ENCODE data around the gene DHX9.

The DHX9 gene

DNA sequence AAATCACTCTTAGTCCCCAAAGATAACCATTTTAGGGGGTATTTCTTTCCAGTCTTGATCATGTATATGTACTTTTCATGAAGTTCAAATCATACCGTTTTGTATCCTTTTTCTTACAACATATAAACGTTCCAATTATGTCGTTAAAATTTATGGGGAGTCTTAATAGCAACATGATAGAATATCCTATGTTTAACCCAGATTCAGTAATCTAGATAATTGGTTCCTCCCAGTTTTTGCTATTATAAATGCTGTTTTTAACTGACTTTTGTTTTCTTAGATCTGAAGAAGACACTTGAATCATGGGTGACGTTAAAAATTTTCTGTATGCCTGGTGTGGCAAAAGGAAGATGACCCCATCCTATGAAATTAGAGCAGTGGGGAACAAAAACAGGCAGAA is 3.1 kb downstream of the DHX9 start:
- DNase-seq = no peak

DNA sequence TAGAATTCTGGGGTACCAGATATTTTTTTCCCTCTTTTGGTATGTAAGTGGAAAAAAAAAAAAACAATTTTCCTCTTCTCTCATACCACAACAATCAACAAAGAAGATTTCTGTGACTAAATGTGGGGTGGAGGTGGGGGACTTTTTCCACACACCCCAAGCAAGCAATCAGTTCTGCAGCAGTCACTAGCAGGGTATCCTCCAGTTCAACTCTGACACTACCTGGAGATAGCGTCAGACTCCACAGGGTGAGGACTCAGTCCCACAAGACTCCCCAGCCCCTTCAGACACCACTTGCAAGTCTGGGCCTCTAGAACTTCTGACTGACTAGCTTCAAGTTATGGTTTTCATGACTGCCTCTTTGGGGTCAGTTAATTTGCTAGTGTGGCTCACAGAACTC is 6.2 kb downstream of the DHX9 start:
- DNase-seq = no peak

DNA sequence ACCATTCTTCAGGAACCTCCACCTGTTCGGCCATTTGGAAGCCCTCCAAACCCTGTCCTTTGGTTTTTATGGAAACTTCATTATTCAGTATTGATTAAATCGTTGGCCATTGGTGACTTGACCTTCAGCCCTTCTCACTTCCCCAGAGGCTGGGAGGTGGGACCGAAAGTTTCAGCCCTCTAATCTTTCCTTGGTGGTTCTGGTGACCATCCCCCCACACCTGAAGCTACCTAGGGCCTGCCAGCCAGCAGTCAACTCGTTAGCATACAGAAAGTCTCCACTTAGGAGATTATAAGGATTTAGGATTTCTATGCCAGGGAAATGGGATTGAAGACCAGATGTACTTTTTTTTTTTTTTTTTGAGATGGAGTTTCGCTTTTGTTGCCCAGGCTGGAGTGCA is 6.7 kb downstream of the DHX9 start:
- no peak for DNase-seq

DNA sequence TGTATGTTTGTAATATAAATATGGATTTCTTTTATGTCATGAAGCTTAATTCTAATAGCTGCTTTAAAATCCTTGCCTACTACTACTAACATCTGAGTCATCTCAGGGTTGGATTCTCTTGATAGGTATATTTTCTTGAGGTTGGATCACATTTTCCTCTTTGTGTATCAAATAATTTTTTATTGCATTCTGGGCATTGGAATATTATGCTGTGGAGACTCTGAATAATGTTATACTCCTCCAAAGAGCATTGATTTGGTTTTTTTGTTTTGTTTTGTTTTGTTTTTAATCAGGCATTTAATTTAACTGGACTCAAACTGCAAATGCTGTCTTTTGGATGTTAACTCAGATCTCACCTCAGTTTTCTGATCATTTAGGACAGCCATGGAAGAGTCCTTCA is 8.0 kb downstream of the DHX9 start:
- DNase-seq = no peak

DNA sequence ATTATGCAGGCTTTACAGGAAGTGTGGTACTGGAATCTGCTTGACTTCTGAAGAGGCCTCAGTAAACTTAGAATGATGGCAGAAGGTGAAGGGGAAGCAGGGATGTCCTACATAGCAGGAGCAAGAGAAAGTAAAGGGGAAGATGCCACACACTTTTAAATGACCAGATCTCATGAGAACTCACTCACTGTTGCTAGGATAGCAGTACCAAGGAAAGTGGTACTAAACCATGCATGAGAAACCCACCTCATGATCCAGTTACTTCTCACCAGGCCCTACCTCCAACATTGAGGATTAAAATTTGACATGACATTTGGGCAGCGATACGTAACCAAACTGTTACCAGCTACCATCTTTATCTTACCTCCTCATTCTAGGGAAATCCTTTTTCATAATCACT is 9.6 kb downstream of the DHX9 start:
- DNase-seq = no peak

DNA sequence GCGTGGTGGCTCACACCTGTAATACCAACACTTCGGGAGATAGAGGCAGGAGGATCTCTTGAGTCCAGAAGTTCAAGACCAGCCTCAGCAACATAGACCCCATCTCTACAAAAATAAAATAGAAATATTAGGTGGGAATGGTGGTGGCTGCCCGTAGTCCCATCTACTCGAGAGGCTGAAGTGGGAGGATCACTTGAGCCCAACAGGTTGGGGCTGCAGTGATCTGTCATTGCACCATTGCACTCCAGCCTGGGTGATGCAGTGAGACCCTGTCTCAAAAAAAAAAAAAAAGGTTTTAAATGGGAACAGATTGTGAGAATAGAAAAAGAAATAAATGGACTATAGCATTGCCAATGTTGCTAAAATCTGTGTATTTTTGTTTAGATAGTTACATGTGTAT is 11.2 kb downstream of the DHX9 start:
- DNase-seq = no peak

DNA sequence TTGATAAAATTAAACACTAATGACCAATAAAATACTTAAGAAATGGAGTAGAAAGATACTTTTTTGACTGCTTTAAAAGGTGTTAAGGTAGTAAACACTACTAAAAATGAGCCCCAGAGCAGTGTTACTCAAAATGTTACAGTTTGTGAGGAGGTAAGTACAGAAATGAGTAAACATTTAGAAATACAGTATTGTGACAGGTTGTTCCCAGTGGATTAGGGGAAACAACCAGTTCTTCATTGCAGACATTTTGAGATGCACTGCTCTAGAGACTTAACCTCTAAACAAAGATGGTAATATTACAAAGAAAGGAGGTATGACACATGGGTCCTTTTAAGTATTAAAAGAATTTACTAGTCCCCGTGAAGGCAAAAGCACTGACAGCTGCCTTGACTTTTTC is 12.7 kb downstream of the DHX9 start:
- no peak for DNase-seq

DNA sequence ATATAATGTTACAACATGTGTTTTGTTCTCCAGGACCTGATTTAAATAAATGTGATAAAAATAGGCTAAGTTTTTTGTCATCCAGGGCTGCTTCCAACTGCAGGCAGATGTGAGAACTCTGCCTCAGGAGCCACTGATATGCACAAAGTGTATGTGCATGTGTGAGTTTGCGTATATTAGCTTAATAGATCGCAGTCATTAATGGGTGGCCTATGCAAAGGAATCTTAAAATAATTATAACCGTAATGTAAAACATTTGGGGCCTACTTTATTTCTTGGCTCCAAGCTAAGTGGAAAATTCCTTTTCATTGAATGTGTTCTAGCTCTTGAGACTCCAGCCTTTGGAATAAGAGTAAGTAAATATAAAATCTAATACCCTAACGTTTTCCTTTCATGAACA is 16.8 kb downstream of the DHX9 start:
- DNase-seq = peak; percentile 20

DNA sequence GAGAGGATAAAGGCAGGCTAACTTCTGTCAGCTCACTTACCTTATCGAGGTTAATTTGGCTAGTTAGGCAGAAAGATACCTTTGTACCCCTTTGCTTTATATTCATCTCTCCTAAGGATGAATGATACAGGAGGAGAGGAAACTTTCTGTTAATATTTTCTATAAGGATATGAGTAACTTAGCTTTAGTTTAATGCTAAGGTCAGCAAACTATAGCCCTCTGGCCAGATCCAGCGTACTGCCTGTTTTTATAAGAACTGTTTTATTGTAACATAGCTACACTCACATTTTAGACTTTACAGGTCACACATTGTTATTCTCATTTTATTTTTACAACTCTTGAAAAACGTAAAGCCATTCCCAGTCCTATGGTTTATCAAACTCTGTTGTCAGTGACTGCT is 18.1 kb downstream of the DHX9 start:
- no peak for DNase-seq

DNA sequence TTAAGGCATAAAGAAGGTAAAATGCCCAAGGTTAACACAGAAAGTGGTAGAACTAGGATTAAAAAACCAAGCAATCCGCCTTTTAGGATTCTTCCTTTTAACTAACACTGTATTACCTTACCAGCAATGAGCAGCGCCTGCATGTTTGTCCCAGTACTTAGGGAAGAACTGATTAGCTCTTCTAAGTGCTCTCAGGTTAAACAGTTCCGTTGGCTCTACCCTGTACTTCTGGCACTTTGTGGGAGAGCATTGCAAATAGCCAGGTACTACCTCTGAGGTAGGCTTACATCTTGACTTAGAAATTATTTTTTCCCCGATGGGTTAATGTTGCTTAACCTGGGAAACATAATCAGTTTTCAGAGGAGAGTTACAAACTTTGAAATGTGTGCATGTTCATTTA is 21.5 kb downstream of the DHX9 start:
- DNase-seq = no peak

DNA sequence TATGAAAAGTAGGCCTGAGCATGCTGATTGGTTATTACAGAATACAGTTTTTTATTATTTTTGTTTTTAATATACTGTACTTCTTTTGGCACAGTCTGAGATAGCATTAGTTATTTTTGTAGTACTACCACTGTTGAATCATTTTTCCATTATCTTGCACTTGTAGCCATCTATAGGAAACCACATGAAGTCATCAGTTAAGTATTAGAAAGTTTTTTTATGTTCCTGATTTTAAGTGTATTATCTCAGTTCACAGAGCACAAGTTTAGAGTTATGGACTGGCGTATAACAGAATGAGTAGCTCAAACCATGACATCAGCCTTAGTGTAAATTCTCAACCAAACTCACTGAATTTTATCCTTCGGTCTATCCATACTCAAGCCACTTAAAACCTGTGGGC is 22.8 kb downstream of the DHX9 start:
- peak; percentile 12 for DNase-seq

DNA sequence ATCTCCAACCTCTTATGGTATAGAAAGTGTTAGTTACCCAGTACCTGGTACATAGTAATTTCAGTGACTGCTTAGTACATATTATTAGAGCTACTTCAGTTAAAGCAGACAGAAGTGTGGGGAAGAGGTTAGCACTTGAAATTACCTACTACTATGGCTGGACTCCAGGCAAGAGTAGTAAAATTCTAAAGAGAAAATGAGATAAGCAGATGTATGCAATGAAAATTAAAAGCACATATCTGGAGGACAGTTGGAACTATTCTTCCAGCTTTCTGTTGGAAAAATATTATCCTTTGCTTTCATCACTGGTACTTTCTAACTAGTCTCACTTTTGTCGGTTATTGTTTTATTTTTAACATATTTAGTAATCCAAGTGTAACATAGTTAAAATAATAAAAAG is 23.7 kb downstream of the DHX9 start:
- no peak for DNase-seq

DNA sequence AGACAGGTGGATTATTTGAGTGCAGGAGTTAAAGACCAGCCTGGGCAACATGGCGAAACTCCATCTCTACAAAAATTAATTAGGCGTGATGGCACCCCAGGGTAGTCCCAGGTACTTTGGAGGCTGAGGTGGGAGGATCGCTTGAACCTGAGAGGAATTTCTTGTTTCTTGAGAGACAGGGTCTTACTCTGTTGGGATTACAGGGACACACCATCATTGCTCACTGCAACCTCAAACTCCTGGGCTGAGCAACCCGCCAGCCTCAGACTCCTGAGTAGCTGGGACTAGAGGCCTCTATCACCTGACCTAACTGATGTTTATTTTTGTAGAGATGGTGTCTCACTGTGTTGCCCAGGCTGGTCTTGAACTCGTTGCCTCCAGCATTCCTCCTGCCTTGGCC is 24.8 kb downstream of the DHX9 start:
- DNase-seq = no peak

DNA sequence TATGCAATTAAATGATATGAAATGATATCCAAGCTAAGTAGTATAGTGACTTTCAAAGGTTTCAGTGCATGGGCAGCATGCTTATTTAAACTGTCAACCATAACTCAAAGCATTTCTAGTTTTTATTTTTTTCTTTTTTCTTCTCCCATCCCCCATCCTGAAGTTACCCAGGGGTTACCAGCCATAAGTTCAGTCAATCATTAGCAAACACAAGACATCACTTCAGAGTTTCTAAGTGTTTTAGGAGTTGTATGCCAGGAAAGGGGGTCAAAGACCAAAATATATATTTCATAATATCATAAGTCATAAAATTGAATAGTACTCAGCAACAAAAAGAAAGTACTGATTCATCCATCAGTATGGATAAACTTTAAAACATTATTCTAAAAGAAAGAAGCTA is 28.7 kb downstream of the DHX9 start:
- DNase-seq = no peak

DNA sequence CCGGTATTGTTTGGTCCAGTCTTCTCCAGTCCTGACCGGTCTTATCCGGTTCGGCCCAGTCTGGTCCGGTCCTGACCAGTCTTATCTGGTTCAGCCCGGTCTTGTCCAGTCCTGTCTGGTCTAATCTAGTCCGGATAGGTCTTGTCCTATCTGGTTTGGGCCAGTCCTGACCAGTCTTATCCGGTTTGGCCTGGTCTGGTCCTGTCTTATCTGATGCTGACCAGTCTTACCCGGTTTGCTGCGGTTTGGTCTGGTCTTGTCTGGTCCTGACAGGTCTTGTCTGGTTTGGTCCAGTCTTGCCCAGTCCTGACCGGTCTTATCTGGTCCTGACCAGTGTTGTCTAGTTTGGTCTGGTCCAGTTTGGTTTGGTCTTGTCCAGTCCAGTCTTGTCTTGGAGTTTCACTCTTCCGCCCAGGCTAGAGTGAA is 30.1 kb downstream of the DHX9 start:
- DNase-seq = no peak

DNA sequence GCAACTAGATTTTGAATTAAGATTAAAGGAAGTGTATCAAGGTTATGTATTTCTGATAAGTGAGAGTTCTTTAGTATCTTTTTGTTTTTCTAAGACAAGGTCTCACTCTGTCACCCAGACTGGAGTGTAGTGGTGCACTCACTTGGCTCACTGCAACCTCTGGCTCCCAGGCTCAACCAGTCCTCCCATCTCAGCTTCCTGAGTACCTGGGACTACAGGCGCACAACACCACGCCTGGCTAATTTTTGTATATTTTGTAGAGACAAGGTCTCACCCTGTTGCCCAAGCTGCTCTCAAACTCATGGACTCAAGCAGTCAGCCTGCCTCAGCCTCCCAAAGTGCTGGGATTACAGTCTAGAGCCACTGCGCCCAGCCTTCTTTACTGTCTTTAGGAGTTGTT is 33.7 kb downstream of the DHX9 start:
- DNase-seq = no peak

DNA sequence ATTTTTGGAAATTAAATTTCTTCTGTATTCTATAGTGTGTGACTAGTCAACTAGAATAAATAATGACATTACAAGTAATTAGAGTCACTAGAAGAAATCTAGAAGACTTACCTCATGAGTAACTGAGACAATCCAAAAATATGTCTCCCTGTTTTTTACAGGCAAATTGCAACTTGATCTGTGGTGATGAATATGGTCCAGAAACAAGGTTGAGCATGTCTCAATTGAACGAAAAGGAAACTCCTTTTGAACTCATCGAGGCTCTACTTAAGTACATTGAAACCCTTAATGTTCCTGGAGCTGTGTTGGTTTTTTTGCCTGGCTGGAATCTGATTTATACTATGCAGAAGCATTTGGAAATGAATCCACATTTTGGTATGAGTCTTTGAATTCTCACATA is 36.7 kb downstream of the DHX9 start:
- DNase-seq = no peak

DNA sequence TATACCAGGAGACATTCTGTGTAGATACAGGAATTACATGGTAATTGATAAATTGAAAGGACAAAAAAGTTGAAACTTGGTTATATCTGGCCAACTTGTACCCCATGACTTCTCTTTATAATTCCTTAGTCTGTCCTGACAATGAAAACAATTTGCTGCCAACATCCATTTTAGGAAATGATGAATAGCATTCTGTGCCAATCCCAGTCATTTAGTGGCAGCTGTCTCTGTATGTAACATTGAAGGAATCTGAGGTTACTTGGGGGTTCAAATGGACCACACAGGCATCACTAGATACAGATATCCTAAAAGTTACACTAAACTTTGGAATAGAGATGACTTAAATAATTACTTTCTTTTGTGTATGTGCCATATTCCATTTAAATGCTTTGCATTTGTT is 38.2 kb downstream of the DHX9 start:
- no peak for DNase-seq

DNA sequence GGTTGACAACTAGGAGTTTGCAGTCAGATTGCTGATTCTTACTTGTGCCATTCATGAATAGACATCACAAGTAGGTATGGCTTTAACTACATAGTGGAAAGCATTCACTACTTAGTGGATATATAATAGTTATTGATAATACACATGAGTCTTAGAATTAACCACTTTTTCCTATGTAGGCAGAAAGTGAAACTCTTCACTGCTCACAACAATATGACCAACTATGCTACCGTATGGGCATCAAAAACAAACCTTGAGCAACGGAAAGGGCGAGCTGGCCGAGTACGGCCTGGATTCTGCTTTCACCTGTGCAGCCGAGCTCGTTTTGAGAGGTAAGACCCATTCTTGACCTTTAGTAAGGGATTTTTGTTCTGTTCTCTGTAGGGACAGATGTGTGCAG is 38.7 kb downstream of the DHX9 start:
- no peak for DNase-seq

DNA sequence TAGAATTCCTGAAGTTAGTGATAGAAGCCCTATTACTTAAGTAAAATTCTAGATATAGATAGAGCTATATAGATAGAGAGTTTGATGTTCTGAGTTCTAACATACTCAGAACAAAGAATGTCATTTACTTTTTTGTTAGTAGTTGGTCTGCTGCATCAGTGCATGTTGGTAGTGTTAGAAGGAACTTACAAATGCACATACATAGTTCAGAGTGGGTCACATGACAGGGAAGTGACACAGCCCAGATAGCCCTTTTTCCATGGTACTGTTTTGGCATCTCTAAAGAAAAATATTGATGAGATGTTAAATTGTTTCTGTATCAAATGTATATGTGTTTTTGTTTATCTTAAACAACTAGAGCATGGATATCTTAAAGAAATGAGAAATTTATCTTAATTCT is 45.7 kb downstream of the DHX9 start:
- DNase-seq = no peak

DNA sequence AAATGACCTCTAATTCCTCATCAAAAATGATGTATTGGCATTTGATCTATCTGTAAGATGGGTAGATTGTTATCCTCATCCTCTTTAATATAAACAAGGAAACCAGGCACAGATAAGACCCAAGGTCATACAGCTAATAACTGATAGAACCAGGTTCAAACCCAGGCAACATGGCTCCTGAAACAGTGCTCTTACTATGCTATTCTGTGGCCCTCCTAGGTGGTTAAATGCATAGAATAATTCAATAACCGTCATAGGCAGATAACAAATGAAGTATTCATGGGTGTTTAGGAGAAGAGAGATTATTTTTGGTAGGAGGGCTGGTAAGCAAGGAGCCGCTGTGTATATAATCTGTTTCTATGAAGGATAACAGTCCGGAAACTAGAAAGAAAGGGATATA is 46.4 kb downstream of the DHX9 start:
- no peak for DNase-seq

DNA sequence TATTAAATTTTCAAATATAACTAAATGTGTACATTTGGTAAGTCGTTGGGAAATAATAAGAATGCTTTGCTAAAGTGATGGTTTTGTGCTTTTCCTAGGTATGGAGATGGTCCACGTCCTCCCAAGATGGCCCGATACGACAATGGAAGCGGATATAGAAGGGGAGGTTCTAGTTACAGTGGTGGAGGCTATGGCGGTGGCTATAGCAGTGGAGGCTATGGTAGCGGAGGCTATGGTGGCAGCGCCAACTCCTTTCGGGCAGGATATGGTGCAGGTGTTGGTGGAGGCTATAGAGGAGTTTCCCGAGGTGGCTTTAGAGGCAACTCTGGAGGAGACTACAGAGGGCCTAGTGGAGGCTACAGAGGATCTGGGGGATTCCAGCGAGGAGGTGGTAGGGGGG is 47.8 kb downstream of the DHX9 start:
- no peak for DNase-seq

DNA sequence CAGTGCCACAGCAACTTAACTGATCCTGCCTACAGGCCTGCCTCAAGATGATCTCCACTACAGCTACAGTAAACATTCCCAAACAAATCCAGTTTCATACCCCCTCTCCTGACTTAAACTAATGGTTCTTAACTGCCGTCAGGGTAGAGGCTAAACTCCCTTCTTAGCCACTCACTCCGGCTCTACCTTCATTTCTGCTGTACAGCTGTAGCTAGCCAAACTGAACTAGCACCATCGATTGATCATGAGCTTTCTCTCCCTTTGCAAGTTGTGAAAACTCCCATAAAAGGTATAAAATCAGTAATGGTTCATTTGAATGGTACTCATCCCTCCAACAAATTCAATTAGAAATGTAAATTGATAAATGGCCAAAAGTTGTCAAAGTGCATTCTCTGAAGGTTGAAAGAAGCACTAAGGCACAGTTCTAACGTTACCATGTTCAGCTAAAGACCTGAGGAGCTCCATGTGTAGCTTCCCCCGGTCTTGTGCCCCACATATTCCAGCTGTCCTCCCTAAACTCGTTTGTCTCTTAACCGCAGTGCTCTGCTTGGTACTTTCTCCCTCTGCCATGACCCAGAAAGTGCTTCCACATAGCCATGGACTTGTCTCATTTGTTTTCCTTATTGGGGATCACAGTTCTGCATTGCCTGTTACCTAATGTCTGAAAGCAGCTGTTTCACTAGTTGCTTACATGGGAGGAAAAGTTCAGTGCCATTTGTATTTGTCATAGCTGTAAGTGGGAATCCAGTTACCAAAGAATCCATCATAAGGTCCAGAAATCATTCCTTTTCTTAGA is 49.8 kb downstream of the DHX9 start:
- peak; percentile 16 for DNase-seq

DNA sequence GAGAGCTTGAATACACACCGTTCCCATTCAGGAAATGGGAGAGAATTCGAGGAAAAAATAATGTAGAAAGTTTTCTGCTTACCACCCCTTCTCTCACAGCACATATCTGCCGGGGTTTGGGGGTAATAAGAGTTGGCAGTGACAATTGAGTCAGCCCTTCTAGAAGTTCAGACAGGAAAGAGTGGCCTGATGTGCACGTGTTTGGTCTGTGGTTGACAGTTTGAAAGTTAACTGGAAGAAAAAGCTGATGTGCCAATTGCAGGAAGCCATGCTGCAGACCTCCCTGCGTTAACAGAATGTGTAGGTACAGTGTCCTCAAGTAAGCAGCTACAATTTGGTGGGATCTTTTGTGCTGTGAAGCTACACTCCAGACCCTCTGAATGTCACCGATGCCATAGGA is 50.9 kb downstream of the DHX9 start:
- no peak for DNase-seq

DNA sequence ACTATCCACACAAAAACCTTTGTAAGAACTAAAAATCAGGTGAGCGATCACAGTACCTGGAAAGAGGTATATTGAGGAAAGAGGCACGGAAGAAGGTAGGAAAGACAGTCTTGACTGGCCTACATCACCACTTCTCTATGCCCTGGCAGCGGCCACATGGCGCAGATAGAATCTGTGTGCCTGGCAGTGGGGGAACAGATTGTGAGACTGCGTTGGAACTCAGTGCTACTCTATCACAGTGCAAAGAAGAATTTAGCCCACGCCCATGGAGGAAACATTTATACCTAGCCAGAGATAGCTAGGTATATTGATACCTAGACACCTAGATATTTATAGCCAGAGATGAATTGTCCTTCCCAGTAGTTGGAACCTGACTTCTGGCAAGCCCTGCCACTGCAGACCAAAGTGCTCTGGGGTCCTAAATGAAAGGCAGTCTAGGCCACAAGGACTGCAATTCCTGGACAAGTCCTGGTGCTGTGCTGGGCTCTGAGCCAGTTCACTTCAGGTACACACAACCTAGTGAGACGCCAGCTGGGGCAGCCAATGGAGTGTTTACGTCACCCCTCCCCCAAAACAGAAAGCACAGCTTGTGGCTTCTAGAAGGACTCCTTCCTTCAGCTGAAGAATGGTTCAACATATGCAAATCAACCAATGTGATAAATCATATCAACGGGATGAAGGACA is 51.9 kb downstream of the DHX9 start:
- no peak for DNase-seq
